Caco-2 (cell line): ENCODE results near the gene FBXO21. TPM values are rescaled to one million over a fixed set of nuclear protein-coding genes. Genes with fewer than 3 reads are reported as not detected.
A peak's percentile ranks its signal among the peaks of the same experiment; 100 is the strongest.

Source experiments
- BruUV-seq: library from RNA; stranded (reverse); fragments of 400-500 nt; replicated peaks from 2 replicates; lab custom pipeline; 2021; lab: Mats Ljungman, UMichigan
- CTCF ChIA-PET: fragments of 300-600 bp; sonication (Branson Sonifier 250); formaldehyde crosslinking; loops from one replicate; lab custom pipeline; 2022; ENCODE audit warnings: antibody characterized with exemption; lab: Charles Lee
- POLR2A ChIA-PET: fragments of 300-600 bp; sonication (Branson Sonifier 250); formaldehyde crosslinking; loops from one replicate; lab custom pipeline; 2022; ENCODE audit warnings: antibody characterized with exemption; lab: Charles Lee
- DNase-seq, 2 experiments: peaks; one replicate each; pipeline versions ENCODE4 v3.0.0 to v3.0.0-alpha.2; 2020 to 2022
- H3K27me3 ChIP-seq: replicated peaks from 2 replicates; pipeline ENCODE4 v1.6.0; 2011; ENCODE audit warnings: low read length; ENCODE audit not compliant: control insufficient read depth, insufficient read depth
- H3K36me3 ChIP-seq: 2 replicates; pipeline ENCODE4 v1.5.1; 2011; ENCODE audit warnings: low read length; ENCODE audit not compliant: control insufficient read depth, insufficient read depth
- H3K4me1 ChIP-seq: fragments of 250-450 bp; sonication (Bioruptor Pico); 2 replicates; pipeline ENCODE4 v1.5.1; 2020; ENCODE audit warnings: mild to moderate bottlenecking
- H3K4me3 ChIP-seq: 2 replicates; pipeline ENCODE4 v1.5.1; 2011; ENCODE audit warnings: low read depth, mild to moderate bottlenecking, control low read depth, low read length
- H3K9me3 ChIP-seq: fragments of 250-450 bp; sonication (Bioruptor Pico); 2 replicates; pipeline ENCODE4 v1.5.1; 2020; ENCODE audit warnings: mild to moderate bottlenecking, moderate library complexity
- H3K27ac Mint-ChIP-seq: one replicate; pipeline ENCODE4 v1.8.0; 2022; ENCODE audit warnings: mixed read lengths; ENCODE audit not compliant: unreplicated experiment
- H3K27me3 Mint-ChIP-seq: one replicate; pipeline ENCODE4 v1.8.0; 2022; ENCODE audit warnings: mixed read lengths; ENCODE audit not compliant: insufficient read depth, unreplicated experiment
- H3K36me3 Mint-ChIP-seq: one replicate; pipeline ENCODE4 v1.8.0; 2022; ENCODE audit warnings: mild to moderate bottlenecking, mixed read lengths; ENCODE audit not compliant: insufficient read depth, unreplicated experiment
- H3K4me1 Mint-ChIP-seq: one replicate; pipeline ENCODE4 v1.8.0; 2022; ENCODE audit warnings: low read depth, mixed read lengths; ENCODE audit not compliant: unreplicated experiment
- H3K4me3 Mint-ChIP-seq: one replicate; pipeline ENCODE4 v1.8.0; 2022; ENCODE audit warnings: mild to moderate bottlenecking, moderate library complexity, mixed read lengths; ENCODE audit not compliant: unreplicated experiment
- H3K9me3 Mint-ChIP-seq: one replicate; pipeline ENCODE4 v1.8.0; 2022; ENCODE audit warnings: mixed read lengths; ENCODE audit not compliant: unreplicated experiment
- intact Hi-C: fragments of 100-400 bp; cut with micrococcal nuclease; formaldehyde crosslinking; loops from one replicate; pipeline ENCODE4 v1.10.0; 2022; ENCODE audit not compliant: unreplicated experiment
- total RNA-seq: library from RNA; stranded (reverse); gene quantifications from 2 replicates; pipeline ENCODE4 v1.2.3, GENCODE V29; 2022
- TF ChIP-seq, protein P1 (sequence below), 2 experiments: fragments of 200-600 bp in 1 of 2; IDR thresholded peaks; 1 replicate in 1 of 2; 2 replicates in 1 of 2; pipeline versions ENCODE4 v1.5.1 to v1.8.0; 2011 to 2022; ENCODE audit warnings: antibody characterized with exemption in 1 of 2, control low read depth in 1 of 2, inconsistent platforms in 1 of 2, low read depth in 1 of 2, low read length in 1 of 2, mild to moderate bottlenecking in 1 of 2, moderate library complexity in 1 of 2; ENCODE audit not compliant: insufficient read depth in 1 of 2, severe bottlenecking in 1 of 2, unreplicated experiment in 1 of 2

Gene FBXO21
- total RNA-seq, 1 experiment from 2014 or later = 44.5 TPM

DNA sequence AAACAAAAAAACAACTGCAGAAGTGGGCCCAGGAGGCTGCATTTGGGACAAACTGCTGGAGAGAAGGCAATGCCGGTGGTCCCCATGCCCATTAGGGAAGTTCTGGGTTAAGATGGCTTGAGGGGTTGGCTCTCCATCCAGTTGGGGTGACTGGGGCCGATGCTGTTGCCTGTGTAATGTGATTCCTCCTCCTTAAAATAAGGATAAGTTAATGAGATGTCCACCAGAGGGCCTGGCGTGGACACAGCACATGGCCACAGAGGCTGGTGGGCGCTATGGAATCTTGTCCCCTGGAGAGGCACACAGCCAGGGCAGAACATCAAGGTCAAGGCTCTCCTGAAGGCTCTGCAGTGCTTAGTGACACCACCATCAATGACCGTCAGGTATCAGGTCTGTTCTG lies 90.0 kb downstream of the FBXO21 start:
- DNase-seq = peak in 1 of 2 experiments; percentile 29
- Mint-ChIP-seq H3K4me1 (no peaks in the 10 kb centered on the region), H3K27me3 (peaks cover 6% of the 10 kb centered on the region), H3K4me3 (no peak overlapping the region), H3K36me3 (no peaks in the 10 kb centered on the region), H3K27ac (no peak overlapping the region), H3K9me3 (no peaks in the 10 kb centered on the region)
- no peaks in the 10 kb centered on the region for H3K9me3 ChIP-seq
- peaks cover 6% of the 10 kb centered on the region; the same call in 1 of the 2 replicates for H3K4me1 ChIP-seq
- no peaks in the 10 kb centered on the region for H3K27me3 ChIP-seq
- H3K36me3 ChIP-seq = no peaks in the 10 kb centered on the region
- CTCF ChIA-PET = interaction anchor here (0.7 to 2.7 kb wide), 2 partner anchors 19 to 34 kb away, joined by 4 to 17 read pairs; no protein-coding TSS in a partner anchor
- POLR2A ChIA-PET = no interaction called here
- TF ChIP-seq, protein P1, sequence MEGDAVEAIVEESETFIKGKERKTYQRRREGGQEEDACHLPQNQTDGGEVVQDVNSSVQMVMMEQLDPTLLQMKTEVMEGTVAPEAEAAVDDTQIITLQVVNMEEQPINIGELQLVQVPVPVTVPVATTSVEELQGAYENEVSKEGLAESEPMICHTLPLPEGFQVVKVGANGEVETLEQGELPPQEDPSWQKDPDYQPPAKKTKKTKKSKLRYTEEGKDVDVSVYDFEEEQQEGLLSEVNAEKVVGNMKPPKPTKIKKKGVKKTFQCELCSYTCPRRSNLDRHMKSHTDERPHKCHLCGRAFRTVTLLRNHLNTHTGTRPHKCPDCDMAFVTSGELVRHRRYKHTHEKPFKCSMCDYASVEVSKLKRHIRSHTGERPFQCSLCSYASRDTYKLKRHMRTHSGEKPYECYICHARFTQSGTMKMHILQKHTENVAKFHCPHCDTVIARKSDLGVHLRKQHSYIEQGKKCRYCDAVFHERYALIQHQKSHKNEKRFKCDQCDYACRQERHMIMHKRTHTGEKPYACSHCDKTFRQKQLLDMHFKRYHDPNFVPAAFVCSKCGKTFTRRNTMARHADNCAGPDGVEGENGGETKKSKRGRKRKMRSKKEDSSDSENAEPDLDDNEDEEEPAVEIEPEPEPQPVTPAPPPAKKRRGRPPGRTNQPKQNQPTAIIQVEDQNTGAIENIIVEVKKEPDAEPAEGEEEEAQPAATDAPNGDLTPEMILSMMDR (IDR thresholded peaks at IDR 0.05; ENCODE audit: insufficient read depth in 1 of 2, low read depth in 1 of 2, low read length in 1 of 2, severe bottlenecking in 1 of 2, unreplicated experiment in 1 of 2) = peak; percentile 23 to 29
- BruUV-seq = no TSS peak
- H3K4me3 ChIP-seq = no peak overlapping the region
- intact Hi-C loops = loop anchor here (1.0 to 5.0 kb wide), 2 partner anchors 19 to 37 kb away; no protein-coding TSS in a partner anchor

DNA sequence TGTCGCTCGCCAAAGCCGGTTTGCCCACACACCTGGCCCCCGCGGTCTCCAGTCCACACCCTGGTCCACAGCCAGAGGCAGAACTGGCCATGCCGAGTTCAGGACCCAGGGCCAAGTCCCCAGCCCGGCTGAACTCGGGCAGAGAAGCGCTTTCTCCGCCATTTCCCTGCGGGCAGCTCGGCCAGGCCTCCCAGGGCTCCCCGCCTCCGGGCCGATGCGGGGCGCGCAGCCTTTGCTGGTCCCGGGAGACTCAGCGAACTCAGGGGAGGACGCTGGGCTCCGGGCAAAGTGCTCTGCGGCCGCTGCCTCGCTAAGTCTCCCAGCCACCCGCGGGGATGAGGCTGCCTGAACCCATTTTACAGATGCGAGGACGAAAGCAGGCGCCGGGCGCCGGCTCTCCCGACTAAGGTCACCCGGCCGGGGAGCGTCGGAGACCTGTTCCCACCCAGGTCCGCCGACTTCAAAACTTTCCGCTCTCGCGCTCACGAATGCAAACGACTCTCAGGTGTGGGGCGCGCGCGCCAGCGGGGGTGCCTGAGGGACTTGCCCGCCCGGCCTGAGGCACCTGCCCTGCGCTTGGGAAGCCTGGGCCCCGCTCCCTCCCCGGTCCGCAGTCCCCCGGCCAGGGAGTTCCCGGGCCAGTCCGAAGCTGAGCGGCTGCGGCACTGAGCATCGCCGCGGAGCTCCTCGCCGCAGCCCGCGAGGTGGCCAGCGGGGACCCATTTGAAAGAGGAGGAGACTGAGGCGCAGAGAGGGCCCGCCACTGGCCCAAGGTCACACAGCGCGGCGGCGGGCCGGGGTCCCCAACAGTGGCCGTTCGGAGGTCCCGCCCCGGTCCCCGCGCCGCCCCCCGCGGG lies 91.7 kb downstream of the FBXO21 start:
- POLR2A ChIA-PET = no interaction called here
- no peaks in the 10 kb centered on the region for H3K27me3 ChIP-seq

DNA sequence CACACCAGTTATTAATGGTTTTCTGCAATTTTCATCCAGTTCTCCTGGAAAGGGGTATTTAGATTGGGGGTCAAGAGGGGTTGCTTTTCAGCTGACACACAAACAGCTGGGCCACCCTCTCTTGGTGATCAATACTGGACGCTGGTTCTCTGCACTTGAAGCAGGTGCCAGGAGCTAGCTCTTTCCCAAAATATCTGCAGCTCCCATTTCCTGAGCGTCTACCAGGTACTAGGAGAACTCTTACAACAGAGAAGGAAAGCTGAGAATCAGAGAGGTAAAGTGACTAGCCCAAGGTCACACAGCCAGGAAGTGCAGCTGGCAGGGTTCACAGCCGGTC lies 92.3 kb downstream of the FBXO21 start:
- H3K9me3 Mint-ChIP-seq = no peaks in the 10 kb centered on the region
- Histone ChIP-seq H3K9me3 (no peaks in the 10 kb centered on the region), H3K4me3 (peak overlapping the region; percentile 51), H3K4me1 (peaks cover 6% of the 10 kb centered on the region; the same call in 1 of the 2 replicates), H3K36me3 (no peaks in the 10 kb centered on the region), H3K27me3 (no peaks in the 10 kb centered on the region)
- no TSS peak for BruUV-seq
- H3K4me1 Mint-ChIP-seq = no peaks in the 10 kb centered on the region
- peak overlapping the region; percentile 64 for H3K4me3 Mint-ChIP-seq
- ChIA-PET POLR2A (no interaction called here), CTCF (interaction anchor here (0.6 kb wide), 1 partner anchor 254 kb away, joined by 3 read pairs; no protein-coding TSS in a partner anchor)
- no peak overlapping the region for H3K27ac Mint-ChIP-seq
- no peaks in the 10 kb centered on the region for H3K36me3 Mint-ChIP-seq
- intact Hi-C loops = loop anchor here (5.0 kb wide), 1 partner anchor 56 kb away; no protein-coding TSS in a partner anchor
- DNase-seq = no peak
- TF ChIP-seq, protein P1 (IDR thresholded peaks at IDR 0.05; ENCODE audit: insufficient read depth in 1 of 2, low read depth in 1 of 2, low read length in 1 of 2, severe bottlenecking in 1 of 2, unreplicated experiment in 1 of 2) = no peak
- peaks cover 6% of the 10 kb centered on the region for H3K27me3 Mint-ChIP-seq

More for the DNA sequence above, 91.7 kb downstream of the FBXO21 start:
- H3K4me1 Mint-ChIP-seq = no peaks in the 10 kb centered on the region
- peak overlapping the region; percentile 64 for H3K4me3 Mint-ChIP-seq
- no peaks in the 10 kb centered on the region for H3K9me3 Mint-ChIP-seq
- H3K27me3 Mint-ChIP-seq = peaks cover 6% of the 10 kb centered on the region
- no peaks in the 10 kb centered on the region for H3K36me3 Mint-ChIP-seq
- Histone ChIP-seq H3K36me3 (no peaks in the 10 kb centered on the region), H3K9me3 (no peaks in the 10 kb centered on the region), H3K4me3 (peak overlapping the region; percentile 51), H3K4me1 (peaks cover 6% of the 10 kb centered on the region; the same call in 1 of the 2 replicates)
- TF ChIP-seq, protein P1 (IDR thresholded peaks at IDR 0.05; ENCODE audit: insufficient read depth in 1 of 2, low read depth in 1 of 2, low read length in 1 of 2, severe bottlenecking in 1 of 2, unreplicated experiment in 1 of 2) = no peak
- no peak overlapping the region for H3K27ac Mint-ChIP-seq
- intact Hi-C loops = loop anchor here (5.0 kb wide), 1 partner anchor 56 kb away; no protein-coding TSS in a partner anchor
- DNase-seq = peak in 1 of 2 experiments; percentile 26
- BruUV-seq = no TSS peak
- CTCF ChIA-PET = interaction anchor here (0.5 to 2.7 kb wide), 2 partner anchors 21 to 40 kb away, joined by 5 to 17 read pairs; no protein-coding TSS in a partner anchor
